Measurements from ENCODE around the gene TRIM37. TPM values are rescaled to one million over a fixed set of nuclear protein-coding genes. Genes with fewer than 3 reads are reported as not detected.
"Not testable (repeated sequence)": the region's sequence is repeated elsewhere in the genome, so short reads cannot be mapped to it uniquely, and the experiment has no call there.

Gene TRIM37
- total and polyA plus RNA-seq, 3 experiments from 2014 or later = 11.4 to 30.6 (median 27.7) TPM

- CTCF ChIA-PET = no interaction called here
- DNase-seq = peak in 2 of 5 donors; percentile 1 to 15
- no peaks in the 10 kb centered on the region for H3K9me3 Mint-ChIP-seq
These were observed 138.1 kb downstream of the TRIM37 start for GRCh38 chr17:58968426-58969061.

GRCh38 chr17:58966208-58966607, 140.5 kb downstream of the TRIM37 start:
- DNase-seq = no peak
- Mint-ChIP-seq H3K4me1 (peaks cover 7 to 15% (median 12%) of the 10 kb centered on the region in 3 donors), H3K4me3 (no peak overlapping the region), H3K36me3 (no peaks in the 10 kb centered on the region), H3K27ac (no peak overlapping the region), H3K27me3 (no peaks in the 10 kb centered on the region), H3K9me3 (no peaks in the 10 kb centered on the region)
- ChIA-PET POLR2A (interaction anchor here (0.7 kb wide), 1 partner anchor 31 kb away, joined by 5 read pairs; no protein-coding TSS in a partner anchor), CTCF (no interaction called here)
- H3K4me1 ChIP-seq (ENCODE audit: insufficient read depth, low read length) = no peaks in the 10 kb centered on the region
- no peaks in the 10 kb centered on the region for H3K36me3 ChIP-seq (ENCODE audit: insufficient read depth, low read length)
- no peak overlapping the region for H3K27ac ChIP-seq (ENCODE audit: low read depth, low read length)
- H3K4me3 ChIP-seq (ENCODE audit: low read length) = no peak overlapping the region
- no peaks in the 10 kb centered on the region for H3K27me3 ChIP-seq (ENCODE audit: insufficient read depth, low read length, poor library complexity, severe bottlenecking)
- H3K9me3 ChIP-seq (ENCODE audit: low read length) = no peaks in the 10 kb centered on the region

More at GRCh38 chr17:58968426-58969061, 138.1 kb downstream of the TRIM37 start:
- Mint-ChIP-seq H3K4me3 (peak overlapping the region in 3 of 7 donors; percentile 0 to 46 (median 29)), H3K27ac (peak overlapping the region in 5 of 8 donors; percentile 1 to 47 (median 29)), H3K36me3 (no peaks in the 10 kb centered on the region), H3K4me1 (peaks cover 7 to 15% (median 12%) of the 10 kb centered on the region in 3 donors), H3K27me3 (no peaks in the 10 kb centered on the region)
- H3K4me3 ChIP-seq (ENCODE audit: low read length) = no peak overlapping the region
- no peaks in the 10 kb centered on the region for H3K36me3 ChIP-seq (ENCODE audit: insufficient read depth, low read length)
- no peak overlapping the region for H3K27ac ChIP-seq (ENCODE audit: low read depth, low read length)
- POLR2A ChIA-PET = no interaction called here
- H3K9me3 ChIP-seq (ENCODE audit: low read length) = no peaks in the 10 kb centered on the region
- no peaks in the 10 kb centered on the region for H3K4me1 ChIP-seq (ENCODE audit: insufficient read depth, low read length)
- no peaks in the 10 kb centered on the region for H3K27me3 ChIP-seq (ENCODE audit: insufficient read depth, low read length, poor library complexity, severe bottlenecking)

- ChIA-PET CTCF (no interaction called here), POLR2A (no interaction called here)
- no peaks in the 10 kb centered on the region for H3K36me3 Mint-ChIP-seq
- DNase-seq = no peak
- no peak overlapping the region for H3K27ac ChIP-seq (ENCODE audit: low read depth, low read length)
- H3K27me3 ChIP-seq (ENCODE audit: insufficient read depth, low read length, poor library complexity, severe bottlenecking) = no peaks in the 10 kb centered on the region
- no peak overlapping the region for H3K4me3 ChIP-seq (ENCODE audit: low read length)
- no peaks in the 10 kb centered on the region for H3K27me3 Mint-ChIP-seq
- H3K4me1 Mint-ChIP-seq = peaks cover 7 to 15% (median 12%) of the 10 kb centered on the region in 3 donors
- no peaks in the 10 kb centered on the region for H3K4me1 ChIP-seq (ENCODE audit: insufficient read depth, low read length)
- H3K36me3 ChIP-seq (ENCODE audit: insufficient read depth, low read length) = no peaks in the 10 kb centered on the region
- no peak overlapping the region for H3K27ac Mint-ChIP-seq
- H3K4me3 Mint-ChIP-seq = no peak overlapping the region
- H3K9me3 ChIP-seq (ENCODE audit: low read length) = no peaks in the 10 kb centered on the region
- no peaks in the 10 kb centered on the region for H3K9me3 Mint-ChIP-seq
These were observed 141.5 kb downstream of the TRIM37 start for GRCh38 chr17:58965221-58965620.

GRCh38 chr17:58960068-58960467, 146.6 kb downstream of the TRIM37 start:
- peaks cover 0 to 16% of the 10 kb centered on the region in 2 donors for H3K27me3 Mint-ChIP-seq
- H3K27ac ChIP-seq (ENCODE audit: low read depth, low read length) = no peak overlapping the region
- no peaks in the 10 kb centered on the region for H3K9me3 Mint-ChIP-seq
- no peaks in the 10 kb centered on the region for H3K4me1 Mint-ChIP-seq
- ChIA-PET POLR2A (no interaction called here), CTCF (no interaction called here)
- DNase-seq = no peak
- no peaks in the 10 kb centered on the region for H3K36me3 Mint-ChIP-seq
- no peak overlapping the region for H3K4me3 ChIP-seq (ENCODE audit: low read length)
- H3K27me3 ChIP-seq (ENCODE audit: insufficient read depth, low read length, poor library complexity, severe bottlenecking) = no peaks in the 10 kb centered on the region
- H3K4me1 ChIP-seq (ENCODE audit: insufficient read depth, low read length) = no peaks in the 10 kb centered on the region
- H3K4me3 Mint-ChIP-seq = no peak overlapping the region
- no peaks in the 10 kb centered on the region for H3K36me3 ChIP-seq (ENCODE audit: insufficient read depth, low read length)
- H3K27ac Mint-ChIP-seq = no peak overlapping the region
- H3K9me3 ChIP-seq (ENCODE audit: low read length) = no peaks in the 10 kb centered on the region

GRCh38 chr17:58957725-58958073, 149.0 kb downstream of the TRIM37 start:
- H3K4me3 ChIP-seq (ENCODE audit: low read length); H3K4me3 Mint-ChIP-seq; H3K27ac ChIP-seq (ENCODE audit: low read depth, low read length); H3K9me3 Mint-ChIP-seq; H3K9me3 ChIP-seq (ENCODE audit: low read length); H3K36me3 Mint-ChIP-seq; POLR2A ChIA-PET; H3K4me1 ChIP-seq (ENCODE audit: insufficient read depth, low read length); DNase-seq; CTCF ChIA-PET; H3K27me3 ChIP-seq (ENCODE audit: insufficient read depth, low read length, poor library complexity, severe bottlenecking); H3K4me1 Mint-ChIP-seq; H3K36me3 ChIP-seq (ENCODE audit: insufficient read depth, low read length): not testable (repeated sequence)
- Mint-ChIP-seq H3K27me3 (peaks cover 11 to 29% of the 10 kb centered on the region in 2 donors), H3K27ac (peak overlapping the region in 1 of 8 donors; percentile 65)

- H3K36me3 ChIP-seq (ENCODE audit: insufficient read depth, low read length) = no peaks in the 10 kb centered on the region
- no peaks in the 10 kb centered on the region for H3K4me1 ChIP-seq (ENCODE audit: insufficient read depth, low read length)
- H3K4me1 Mint-ChIP-seq = no peaks in the 10 kb centered on the region
- H3K27ac Mint-ChIP-seq = peak overlapping the region in 1 of 8 donors; percentile 65
- ChIA-PET CTCF (no interaction called here), POLR2A (no interaction called here)
- no peak overlapping the region for H3K27ac ChIP-seq (ENCODE audit: low read depth, low read length)
- no peaks in the 10 kb centered on the region for H3K27me3 ChIP-seq (ENCODE audit: insufficient read depth, low read length, poor library complexity, severe bottlenecking)
- DNase-seq = no peak
- peaks cover 0 to 9% (median 0%) of the 10 kb centered on the region in 3 donors for H3K36me3 Mint-ChIP-seq
- H3K27me3 Mint-ChIP-seq = peaks cover 11 to 29% of the 10 kb centered on the region in 2 donors
- peaks cover 0 to 9% (median 3%) of the 10 kb centered on the region in 5 donors for H3K9me3 Mint-ChIP-seq
- H3K4me3 Mint-ChIP-seq = no peak overlapping the region
- no peaks in the 10 kb centered on the region for H3K9me3 ChIP-seq (ENCODE audit: low read length)
- H3K4me3 ChIP-seq (ENCODE audit: low read length) = no peak overlapping the region
These were observed 149.5 kb downstream of the TRIM37 start for GRCh38 chr17:58956997-58957724.

GRCh38 chr17:58954358-58954757, 152.3 kb downstream of the TRIM37 start:
- H3K27ac Mint-ChIP-seq; H3K4me3 Mint-ChIP-seq; H3K4me1 Mint-ChIP-seq; H3K4me3 ChIP-seq (ENCODE audit: low read length); H3K36me3 ChIP-seq (ENCODE audit: insufficient read depth, low read length); POLR2A ChIA-PET; H3K27ac ChIP-seq (ENCODE audit: low read depth, low read length); H3K9me3 ChIP-seq (ENCODE audit: low read length); DNase-seq; CTCF ChIA-PET; H3K4me1 ChIP-seq (ENCODE audit: insufficient read depth, low read length); H3K27me3 ChIP-seq (ENCODE audit: insufficient read depth, low read length, poor library complexity, severe bottlenecking): not testable (repeated sequence)
- Mint-ChIP-seq H3K36me3 (peaks cover 0 to 22% (median 3%) of the 10 kb centered on the region in 3 donors), H3K27me3 (peaks cover 17 to 34% of the 10 kb centered on the region in 2 donors), H3K9me3 (peaks cover 9 to 27% (median 25%) of the 10 kb centered on the region in 5 donors)

GRCh38 chr17:58947824-58948223, 158.9 kb downstream of the TRIM37 start:
- ChIA-PET CTCF (no interaction called here), POLR2A (no interaction called here)
- H3K36me3 ChIP-seq (ENCODE audit: insufficient read depth, low read length) = no peaks in the 10 kb centered on the region
- H3K9me3 Mint-ChIP-seq = peaks cover 17 to 36% (median 31%) of the 10 kb centered on the region in 5 donors
- no peak overlapping the region for H3K4me3 Mint-ChIP-seq
- H3K36me3 Mint-ChIP-seq = peaks cover 0 to 28% (median 3%) of the 10 kb centered on the region in 3 donors
- DNase-seq = no peak
- H3K4me1 Mint-ChIP-seq = no peaks in the 10 kb centered on the region
- no peaks in the 10 kb centered on the region for H3K27me3 ChIP-seq (ENCODE audit: insufficient read depth, low read length, poor library complexity, severe bottlenecking)
- H3K9me3 ChIP-seq (ENCODE audit: low read length) = no peaks in the 10 kb centered on the region
- H3K27ac ChIP-seq (ENCODE audit: low read depth, low read length) = no peak overlapping the region
- no peak overlapping the region for H3K4me3 ChIP-seq (ENCODE audit: low read length)
- peaks cover 12 to 28% of the 10 kb centered on the region in 2 donors for H3K27me3 Mint-ChIP-seq
- no peaks in the 10 kb centered on the region for H3K4me1 ChIP-seq (ENCODE audit: insufficient read depth, low read length)
- H3K27ac Mint-ChIP-seq = no peak overlapping the region

Data from CD8-positive, alpha-beta memory T cell (primary cell).